HG02759 (cell line): ENCODE data around the gene PTPRG.
"Not testable (repeated sequence)": the region's sequence is repeated elsewhere in the genome, so short reads cannot be mapped to it uniquely, and the experiment has no call there.

ENCODE experiments used
- ATAC-seq: cut with Tn5 transposase; IDR thresholded peaks from one replicate; pipeline ENCODE4 v1.9.1; 2021; ENCODE audit warnings: mild to moderate bottlenecking, moderate library complexity; ENCODE audit not compliant: unreplicated experiment

Gene PTPRG

GRCh38 chr3:61715886-61716527 is 154.6 kb downstream of the PTPRG start:
- ATAC-seq: no peak

GRCh38 chr3:61716693-61717092 is 155.3 kb downstream of the PTPRG start:
- ATAC-seq: not testable (repeated sequence)

GRCh38 chr3:61718565-61718964 is 157.2 kb downstream of the PTPRG start:
- no peak for ATAC-seq

GRCh38 chr3:61719278-61719977 is 158.1 kb downstream of the PTPRG start:
- ATAC-seq: no peak

GRCh38 chr3:61723038-61723437 is 161.7 kb downstream of the PTPRG start:
- no peak for ATAC-seq

- ATAC-seq: peak; percentile 85
Observed at GRCh38 chr3:61724183-61724582, 162.8 kb downstream of the PTPRG start.

GRCh38 chr3:61724801-61725200 is 163.4 kb downstream of the PTPRG start:
- ATAC-seq: peak; percentile 23

- ATAC-seq: no peak
Observed at GRCh38 chr3:61725851-61726333, 164.5 kb downstream of the PTPRG start.

GRCh38 chr3:61727435-61727834 is 166.1 kb downstream of the PTPRG start:
- no peak for ATAC-seq

- no peak for ATAC-seq
Observed at GRCh38 chr3:61729038-61729634, 167.8 kb downstream of the PTPRG start.

GRCh38 chr3:61730056-61730455 is 168.7 kb downstream of the PTPRG start:
- no peak for ATAC-seq

GRCh38 chr3:61730577-61731231 is 169.3 kb downstream of the PTPRG start:
- no peak for ATAC-seq

- no peak for ATAC-seq
Observed at GRCh38 chr3:61733000-61733399, 171.6 kb downstream of the PTPRG start.

- no peak for ATAC-seq
Observed at GRCh38 chr3:61733876-61734275, 172.5 kb downstream of the PTPRG start.

GRCh38 chr3:61734749-61735686 is 173.6 kb downstream of the PTPRG start:
- ATAC-seq: no peak

GRCh38 chr3:61736506-61736905 is 175.1 kb downstream of the PTPRG start:
- ATAC-seq: no peak

GRCh38 chr3:61739640-61740039 is 178.3 kb downstream of the PTPRG start:
- no peak for ATAC-seq

GRCh38 chr3:61740494-61740893 is 179.1 kb downstream of the PTPRG start:
- ATAC-seq: no peak

GRCh38 chr3:61741551-61741950 is 180.2 kb downstream of the PTPRG start:
- no peak for ATAC-seq

GRCh38 chr3:61742006-61742405 is 180.6 kb downstream of the PTPRG start:
- ATAC-seq: no peak
